H1 (cell line): Measurements from ENCODE around the gene ACTR5. TPM values are rescaled to one million over a fixed set of nuclear protein-coding genes. Genes with fewer than 3 reads are reported as not detected.

ENCODE experiments used
- KDM1A ChIP-seq: fragments of 200-600, 300-600 bp; sonication (generic); IDR thresholded peaks from 2 replicates; pipeline ENCODE4 v1.7.1; 2016; ENCODE audit warnings: mild to moderate bottlenecking, low read length, borderline replicate concordance
- KDM4A ChIP-seq: IDR thresholded peaks from one replicate; pipeline ENCODE4 v1.7.1; 2012; ENCODE audit warnings: low read depth, mild to moderate bottlenecking, moderate library complexity, low read length, inconsistent platforms; ENCODE audit not compliant: severe bottlenecking
- RBBP5 ChIP-seq: IDR thresholded peaks from 2 replicates; pipeline ENCODE4 v1.7.1; 2012; ENCODE audit warnings: low read depth, mild to moderate bottlenecking, inconsistent platforms, low read length, moderate library complexity, borderline replicate concordance
- RFX5 ChIP-seq: IDR thresholded peaks from 2 replicates; pipeline ENCODE4 v1.6.1; 2011; ENCODE audit warnings: low read depth, low read length, improper control_type of control experiment, borderline replicate concordance
- RNF2 ChIP-seq: fragments of 200-900, 300-1000 bp; sonication (generic); IDR thresholded peaks from 2 replicates; pipeline ENCODE4 v1.7.1; 2016; ENCODE audit warnings: borderline replicate concordance, low read depth, mild to moderate bottlenecking, antibody characterized with exemption, low read length; ENCODE audit not compliant: poor library complexity, severe bottlenecking; ENCODE audit errors: missing control alignments
- SAP30 ChIP-seq: fragments of 300-600 bp; sonication (generic); IDR thresholded peaks from 2 replicates; pipeline ENCODE4 v1.7.1; 2012; ENCODE audit warnings: low read length, moderate library complexity, mild to moderate bottlenecking, inconsistent platforms; ENCODE audit not compliant: insufficient read depth, insufficient replicate concordance
- SP2 ChIP-seq: IDR thresholded peaks from 2 replicates; pipeline ENCODE4 v1.6.1; 2012; ENCODE audit warnings: mild to moderate bottlenecking, low read length, inconsistent platforms
- SUZ12 ChIP-seq: fragments of 200-600 bp; sonication (generic); IDR thresholded peaks from 2 replicates; pipeline ENCODE4 v1.6.1; 2012; ENCODE audit warnings: mild to moderate bottlenecking, inconsistent platforms, low read length, moderate library complexity, mixed read lengths
- polyA plus RNA-seq, 7 experiments: library from polyadenylated mRNA; depleted of rRNA in 3 of 7; stranded (reverse) in 5 of 7; unstranded in 2 of 7; fragments of >200 nt in 5 of 7; fragments of 200-250 nt in 2 of 7; gene quantifications; 1 replicate in 5 of 7; 2 replicates in 1 of 7; 4 replicates in 1 of 7; pipeline versions ENCODE4 v1.2.1 to v1.2.3, GENCODE V29; 2011 to 2013; ENCODE audit warnings: missing spikeins in 2 of 7, mixed read lengths in 2 of 7
- total RNA-seq: library from RNA; stranded (reverse); fragmentation: NEBNext Ultra II Directional; extraction: Animal tissue kit (Norgen Biotek cat#: 25700); gene quantifications from 2 replicates; pipeline ENCODE4 v1.2.1, GENCODE V29; 2021
- TF ChIP-seq, protein P1 (sequence below): IDR thresholded peaks from 2 replicates; pipeline ENCODE4 v1.6.1; 2011; ENCODE audit warnings: low read depth, mild to moderate bottlenecking, low read length; ENCODE audit not compliant: insufficient read depth
- TF ChIP-seq, protein P2 (sequence below): IDR thresholded peaks from 2 replicates; pipeline ENCODE4 v1.6.1; 2012; ENCODE audit warnings: inconsistent platforms
- TF ChIP-seq, protein P3 (sequence below): IDR thresholded peaks from 2 replicates; pipeline ENCODE4 v1.6.1; 2012; ENCODE audit warnings: inconsistent platforms

Gene ACTR5
- total and polyA plus RNA-seq, 2 of the 8 experiments (the other 6 are each of a cell fraction or from before 2014, with no cell fraction given), result 10.4 to 14.4 TPM

DNA sequence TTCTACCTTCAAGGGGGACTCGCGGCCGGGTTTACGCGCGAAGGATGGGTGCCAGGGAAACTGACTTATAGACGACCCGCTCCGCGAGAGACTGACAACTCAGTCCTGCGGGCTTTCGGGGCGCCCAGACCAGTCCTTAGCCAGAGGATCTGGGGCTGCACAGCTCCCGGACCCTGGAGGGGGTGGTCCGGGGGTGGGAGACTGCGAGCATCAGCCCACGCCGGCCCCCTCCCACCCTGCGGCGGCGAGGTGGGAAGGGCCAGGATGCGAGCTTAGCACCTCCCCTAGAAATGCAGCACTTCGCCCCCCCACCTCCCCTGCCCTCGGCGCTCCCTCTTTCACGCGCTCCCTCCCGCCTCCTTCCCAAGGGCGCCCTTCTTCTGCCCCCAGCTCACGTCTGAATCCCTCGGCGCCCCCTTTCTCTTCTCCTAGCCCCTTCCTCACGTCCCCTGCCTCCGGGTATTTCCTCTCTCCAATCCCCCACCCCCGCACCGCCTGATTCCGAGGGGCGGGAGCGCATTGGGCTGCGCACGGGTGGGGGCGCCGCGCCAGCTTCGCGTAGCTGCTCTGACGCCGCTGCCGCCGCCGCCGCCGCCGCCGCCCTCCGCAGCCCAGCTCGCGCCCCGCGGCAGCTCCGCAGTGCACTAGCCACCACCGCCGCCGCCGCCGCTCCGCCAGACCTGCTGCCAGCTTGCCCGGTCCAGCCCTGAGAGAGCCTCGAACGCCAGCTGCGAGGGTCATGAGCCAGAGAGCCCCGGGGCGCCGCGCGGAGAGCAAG is 24.2 kb upstream of the ACTR5 start, which contains the start of gene SLC32A1 (continued):
- TF ChIP-seq KDM1A (no peak), RFX5 (no peak), SP2 (no peak), SUZ12 (no peak), RBBP5 (0 out of 2 replicates have a peak, but pooled peaks have one; percentile 2), KDM4A (peak; percentile 63), RNF2 (peak; percentile 68), SAP30 (no peak)
- TF ChIP-seq, protein P1, sequence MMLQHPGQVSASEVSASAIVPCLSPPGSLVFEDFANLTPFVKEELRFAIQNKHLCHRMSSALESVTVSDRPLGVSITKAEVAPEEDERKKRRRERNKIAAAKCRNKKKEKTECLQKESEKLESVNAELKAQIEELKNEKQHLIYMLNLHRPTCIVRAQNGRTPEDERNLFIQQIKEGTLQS, result no peak
- TF ChIP-seq, protein P2, sequence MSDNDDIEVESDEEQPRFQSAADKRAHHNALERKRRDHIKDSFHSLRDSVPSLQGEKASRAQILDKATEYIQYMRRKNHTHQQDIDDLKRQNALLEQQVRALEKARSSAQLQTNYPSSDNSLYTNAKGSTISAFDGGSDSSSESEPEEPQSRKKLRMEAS, result 0 out of 2 replicates have a peak, but pooled peaks have one; percentile 9
- TF ChIP-seq, protein P3, sequence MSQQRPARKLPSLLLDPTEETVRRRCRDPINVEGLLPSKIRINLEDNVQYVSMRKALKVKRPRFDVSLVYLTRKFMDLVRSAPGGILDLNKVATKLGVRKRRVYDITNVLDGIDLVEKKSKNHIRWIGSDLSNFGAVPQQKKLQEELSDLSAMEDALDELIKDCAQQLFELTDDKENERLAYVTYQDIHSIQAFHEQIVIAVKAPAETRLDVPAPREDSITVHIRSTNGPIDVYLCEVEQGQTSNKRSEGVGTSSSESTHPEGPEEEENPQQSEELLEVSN, result peak; percentile 57; the same call in 1 of the 2 replicates
